ENCODE data around the gene SPATS2. TPM values are rescaled to one million over a fixed set of nuclear protein-coding genes. Genes with fewer than 3 reads are reported as not detected.
"Not testable (repeated sequence)": the region's sequence is repeated elsewhere in the genome, so short reads cannot be mapped to it uniquely, and the experiment has no call there.

The SPATS2 gene
- total RNA-seq, 1 donor from 2014 or later = 32.1 TPM

DNA sequence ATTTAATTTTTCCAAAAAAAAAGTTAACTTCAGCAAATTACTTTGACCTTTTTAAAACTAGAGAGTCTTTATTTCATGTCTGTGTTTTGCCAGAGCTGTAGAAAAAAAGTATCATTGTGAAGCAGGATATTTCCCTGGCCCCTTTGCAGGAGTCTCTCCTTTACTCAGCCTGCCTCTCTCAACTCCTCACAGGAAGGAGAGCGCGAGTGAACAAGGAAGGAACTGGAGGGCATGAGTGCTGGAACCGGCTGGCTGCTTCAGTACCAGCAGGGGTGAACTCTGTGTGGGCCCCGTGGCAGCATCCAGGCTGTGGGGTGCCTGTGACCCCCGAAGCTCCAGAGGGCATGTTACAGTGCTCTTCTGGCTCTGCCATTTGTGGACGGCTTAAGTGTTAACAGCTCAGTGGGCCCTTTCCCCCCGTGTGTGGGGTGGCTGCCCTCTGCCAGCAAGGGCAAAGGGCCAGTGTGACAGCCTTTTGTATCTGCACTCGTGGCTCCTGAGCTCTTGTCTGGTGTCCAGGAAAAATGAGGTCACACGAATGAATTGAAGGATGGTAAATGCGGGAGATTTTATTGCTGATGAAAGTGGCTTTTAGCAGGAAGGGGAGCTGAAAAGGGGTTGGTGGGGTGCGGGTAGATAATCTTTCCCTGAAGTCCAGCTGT lies 95.0 kb downstream of the SPATS2 start:
- DNase-seq (ENCODE audit: low spot score) = no peak

DNA sequence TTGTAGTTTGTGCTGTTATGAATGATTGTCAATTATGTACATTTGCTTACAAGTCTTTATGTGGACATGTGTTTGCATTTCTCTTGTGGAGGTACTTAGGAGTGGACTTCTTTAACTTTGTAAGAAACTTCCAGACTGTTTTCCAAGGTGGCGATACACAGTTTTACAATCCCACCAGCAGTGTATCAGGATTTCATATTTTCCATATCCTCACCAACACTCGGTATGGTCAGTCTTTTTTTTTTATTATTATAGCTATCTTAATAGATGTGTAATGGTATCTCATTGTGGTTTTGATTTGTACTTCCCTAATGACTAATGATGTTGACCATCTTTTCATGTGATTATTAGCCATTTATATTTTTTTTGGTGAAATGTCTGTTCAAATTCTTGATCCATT lies 97.9 kb downstream of the SPATS2 start:
- DNase-seq (ENCODE audit: low spot score) = no peak

DNA sequence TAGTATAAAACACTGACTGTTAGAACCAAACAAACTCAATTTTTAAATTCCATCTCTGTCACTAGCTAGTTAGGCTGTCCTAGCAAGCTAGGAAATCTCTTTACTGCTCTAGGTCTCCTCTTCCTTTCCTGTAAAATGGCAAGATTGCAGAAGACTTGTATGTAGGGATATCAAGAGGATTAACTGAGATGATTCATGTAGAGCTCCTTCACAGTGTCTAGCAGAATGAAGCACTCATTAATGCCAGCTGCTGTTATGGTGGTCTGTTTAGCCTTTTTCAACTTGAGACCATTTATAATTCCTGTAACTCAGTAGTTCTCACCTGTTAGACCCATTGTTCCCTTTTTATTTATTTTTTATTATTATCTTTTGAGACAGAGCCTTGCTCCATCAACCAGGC lies 103.7 kb downstream of the SPATS2 start:
- no peak for DNase-seq (ENCODE audit: low spot score)

DNA sequence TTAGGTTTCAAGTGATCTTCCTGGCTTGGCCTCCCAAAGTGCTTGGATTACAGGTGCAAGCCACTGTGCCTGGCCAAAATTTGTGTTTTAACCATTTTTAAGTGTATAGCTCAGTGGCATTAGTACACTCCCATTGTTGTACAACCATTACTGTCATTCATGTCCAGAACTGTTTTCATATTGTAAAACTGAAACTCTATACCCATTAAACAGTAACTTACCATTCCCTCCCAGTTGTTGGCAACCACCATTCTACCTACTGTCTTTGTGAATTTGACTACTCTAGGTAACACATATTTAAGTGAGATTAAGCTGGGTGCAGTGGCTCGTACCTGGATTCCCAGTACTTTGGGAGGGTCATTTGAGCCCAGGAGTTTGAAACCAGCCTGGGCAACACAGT lies 104.3 kb downstream of the SPATS2 start:
- DNase-seq (ENCODE audit: low spot score) = no peak

DNA sequence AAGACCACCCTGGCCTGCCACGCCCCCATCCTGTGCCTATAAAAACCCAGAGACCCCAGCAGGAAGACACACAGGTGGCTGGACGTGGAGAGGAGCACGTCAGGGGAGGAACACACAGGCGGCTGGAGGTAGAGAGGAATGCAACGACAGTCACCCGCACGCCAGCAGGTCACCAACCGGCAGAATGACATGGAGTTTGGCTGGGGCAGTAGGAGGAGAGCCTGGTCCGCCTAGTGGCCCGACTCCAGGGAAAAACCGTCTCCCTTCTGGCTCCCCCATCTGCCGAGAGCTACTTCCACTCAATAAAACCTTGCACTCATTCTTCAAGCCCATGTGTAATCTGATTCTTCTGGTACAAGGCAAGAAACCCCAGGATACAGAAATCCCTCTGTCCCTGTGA lies 108.8 kb downstream of the SPATS2 start:
- no peak for DNase-seq (ENCODE audit: low spot score)

DNA sequence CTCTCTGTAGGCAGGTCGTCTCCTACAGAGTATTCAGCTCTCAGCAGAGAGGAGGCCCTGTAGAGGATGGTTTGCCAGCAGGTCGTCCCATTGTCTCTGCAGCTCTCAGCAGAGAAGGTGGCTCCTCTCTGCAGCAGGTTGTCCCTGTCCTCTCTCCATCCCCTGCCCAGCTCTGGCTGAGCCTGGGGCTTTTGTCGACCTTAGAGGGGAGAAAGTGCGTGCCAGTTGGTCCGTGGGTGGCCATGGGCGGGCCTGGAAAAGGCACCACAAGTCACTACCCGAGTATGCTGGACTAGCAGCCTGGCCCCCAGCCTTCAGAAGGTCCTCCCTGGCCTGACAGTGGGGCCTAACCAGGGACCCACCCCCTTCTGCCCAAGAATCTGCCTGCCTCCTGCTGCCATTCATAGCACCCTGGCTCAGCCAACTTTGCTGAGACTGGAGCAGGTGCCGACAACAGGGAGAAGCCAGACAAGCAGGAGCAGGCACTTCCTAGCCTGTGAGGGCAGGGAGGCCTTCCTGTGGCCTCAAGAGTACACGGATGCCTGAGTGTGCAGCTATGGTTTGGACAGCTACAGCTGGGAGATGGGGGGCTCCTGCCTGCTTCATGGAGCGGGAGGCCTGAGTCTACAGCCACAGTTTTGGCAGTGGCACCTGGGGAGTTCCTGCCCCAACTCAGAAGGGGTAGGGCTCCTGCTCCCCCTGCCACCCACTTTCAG lies 111.8 kb downstream of the SPATS2 start:
- no peak for DNase-seq (ENCODE audit: low spot score)

DNA sequence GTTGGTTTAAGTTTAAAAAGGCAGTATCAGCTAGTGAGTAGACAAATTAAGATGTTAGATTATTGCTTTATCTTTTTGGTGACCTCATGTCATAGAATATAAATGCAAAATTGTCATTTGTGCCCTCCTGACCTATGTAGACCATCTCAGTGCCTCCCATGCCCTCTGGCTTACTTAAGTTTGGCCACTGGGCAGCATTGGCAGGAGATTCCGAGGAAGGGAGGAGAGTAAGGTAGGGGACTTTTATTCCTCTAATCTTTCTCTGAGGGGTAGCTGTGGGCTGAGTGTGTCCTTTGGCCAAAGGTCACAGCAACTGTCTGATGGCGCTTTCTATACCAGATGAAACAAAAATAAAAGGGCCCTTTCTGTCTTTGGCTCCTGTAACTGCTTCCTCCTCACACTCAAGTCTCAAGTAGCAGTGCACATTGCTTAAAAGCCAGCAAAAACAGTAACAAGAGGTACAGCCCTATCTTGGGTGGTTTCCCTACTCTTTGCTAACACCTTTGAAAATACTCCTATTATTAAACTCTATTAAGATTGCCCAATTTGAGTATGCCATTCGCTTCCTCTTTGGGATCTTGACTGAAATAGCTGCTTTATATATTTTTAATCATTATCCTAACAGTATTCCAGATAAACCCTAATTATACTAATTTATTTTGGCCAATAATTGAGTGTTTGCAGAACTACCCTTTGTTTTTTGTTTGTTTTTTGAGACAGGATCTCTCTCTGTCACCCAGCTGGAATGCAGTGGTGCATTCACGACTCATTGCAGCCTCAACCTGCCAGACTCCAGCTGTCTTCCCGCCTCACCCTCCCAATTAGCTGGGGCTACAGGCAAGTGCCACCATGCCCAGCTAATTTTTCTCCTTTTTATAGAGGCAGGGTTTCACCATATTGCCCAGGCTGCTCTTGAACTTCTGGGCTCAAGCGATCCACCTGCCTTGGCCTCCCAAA lies 115.1 kb downstream of the SPATS2 start:
- DNase-seq (ENCODE audit: low spot score) = no peak

DNA sequence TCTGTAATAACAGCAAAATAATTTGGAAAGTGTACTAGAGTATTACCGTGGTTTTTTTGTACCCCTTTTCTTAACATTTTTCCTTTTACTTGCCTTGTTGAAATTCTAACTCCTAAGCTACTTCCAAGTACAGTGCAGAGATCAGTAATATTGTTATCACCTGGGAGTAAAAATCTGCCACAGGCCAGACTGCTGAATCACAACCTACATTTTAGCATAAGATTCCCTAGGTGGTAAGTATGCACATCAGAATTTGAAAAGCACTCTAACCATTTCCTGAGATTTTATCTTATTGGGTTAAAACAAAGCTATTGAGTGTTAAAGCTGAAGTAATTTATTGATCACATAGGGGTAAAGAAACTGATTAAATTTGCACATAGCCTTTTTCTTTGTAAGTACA lies 116.4 kb downstream of the SPATS2 start:
- DNase-seq (ENCODE audit: low spot score) = no peak

DNA sequence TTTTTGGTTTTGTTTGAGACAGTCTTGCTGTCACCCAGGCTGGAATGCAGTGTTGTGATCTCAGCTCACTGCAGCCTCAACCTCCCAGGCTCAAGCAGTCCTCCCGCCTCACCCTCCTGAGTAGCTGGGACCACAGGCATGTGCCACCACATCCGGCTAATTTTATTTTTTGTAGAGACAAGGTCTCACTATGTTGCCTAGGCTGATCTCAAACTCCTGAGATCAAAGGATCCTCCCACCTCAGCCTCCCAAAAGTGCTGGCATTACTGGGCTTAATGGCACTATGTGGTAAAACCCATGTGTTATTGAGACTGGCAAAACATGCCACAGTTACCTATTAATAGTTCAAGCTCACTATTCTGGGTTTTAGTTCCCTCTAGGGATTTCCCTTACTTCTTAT lies 120.3 kb downstream of the SPATS2 start:
- DNase-seq (ENCODE audit: low spot score) = no peak

DNA sequence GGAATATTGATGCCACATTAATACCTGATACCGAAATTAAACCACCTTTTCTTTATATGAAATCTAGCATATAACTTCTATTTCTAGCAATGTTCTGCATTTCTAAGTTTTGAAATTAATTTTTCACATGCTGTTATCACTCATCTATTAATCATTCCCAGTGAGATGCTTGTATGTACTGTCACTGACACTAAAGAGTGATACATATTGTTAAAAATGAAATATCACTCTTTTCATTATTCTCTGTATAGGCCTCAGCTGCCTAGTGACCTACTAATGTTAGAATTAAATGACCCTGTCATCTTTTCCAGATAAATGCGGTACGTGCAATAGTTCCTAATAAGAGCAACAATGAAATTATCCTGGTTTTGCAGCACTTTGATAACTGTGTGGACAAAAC lies 121.9 kb downstream of the SPATS2 start:
- no peak for DNase-seq (ENCODE audit: low spot score)

DNA sequence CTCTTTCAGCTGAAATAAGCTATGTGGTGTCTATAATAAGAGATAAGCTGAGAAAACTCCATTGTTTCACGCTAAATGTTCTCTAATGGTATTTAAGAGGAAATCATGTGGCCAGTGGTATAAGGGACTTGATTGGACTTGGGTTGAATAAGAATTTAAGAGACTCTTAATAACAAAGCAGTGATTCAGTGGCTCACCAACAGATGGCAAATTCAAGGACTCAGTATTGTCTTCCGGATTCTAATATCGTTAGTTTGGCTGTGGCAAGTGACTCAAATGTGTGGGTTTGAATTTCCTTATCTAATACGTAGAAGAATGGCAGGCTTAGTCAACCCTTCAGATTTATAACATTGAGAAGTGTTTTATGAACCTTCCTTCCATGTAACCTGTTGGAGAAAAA lies 122.5 kb downstream of the SPATS2 start:
- no peak for DNase-seq (ENCODE audit: low spot score)

DNA sequence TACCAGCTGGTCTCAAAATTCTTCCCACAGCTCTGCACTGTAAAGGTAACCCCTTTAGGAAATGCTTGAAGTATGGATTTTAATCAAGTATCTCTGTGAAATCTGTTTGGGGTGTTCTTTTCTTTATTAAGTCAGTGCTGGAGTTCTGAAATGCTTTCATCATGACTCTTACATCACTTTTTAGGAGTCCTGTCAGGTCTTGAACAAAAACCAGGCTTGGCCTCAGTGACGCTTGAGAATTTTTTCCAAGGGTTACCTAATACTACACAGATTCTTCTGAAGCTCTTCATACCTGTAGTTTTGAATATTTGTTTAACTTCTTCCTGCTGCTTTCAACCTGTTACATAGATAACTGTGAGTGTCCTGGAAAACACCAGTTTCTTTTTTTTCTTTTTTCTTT lies 124.6 kb downstream of the SPATS2 start:
- no peak for DNase-seq (ENCODE audit: low spot score)

DNA sequence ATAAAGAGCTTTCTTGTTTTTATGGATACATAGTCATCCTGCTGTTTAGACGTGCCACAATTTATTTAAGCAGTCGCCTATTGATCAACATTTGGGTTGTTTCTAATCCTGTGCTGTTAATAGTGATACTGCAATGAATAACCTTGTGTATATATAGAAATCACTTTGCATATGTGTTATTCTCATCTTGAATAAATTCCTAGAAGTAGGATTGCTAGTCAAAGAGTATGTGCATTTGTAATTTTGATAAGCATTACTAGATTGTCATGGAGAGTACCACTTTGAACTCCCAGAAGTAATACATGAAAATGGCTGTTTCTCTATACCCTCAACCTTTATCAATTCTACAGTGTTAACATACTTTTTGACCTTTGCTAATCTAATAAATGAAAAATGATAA lies 126.6 kb downstream of the SPATS2 start:
- DNase-seq (ENCODE audit: low spot score) = no peak

DNA sequence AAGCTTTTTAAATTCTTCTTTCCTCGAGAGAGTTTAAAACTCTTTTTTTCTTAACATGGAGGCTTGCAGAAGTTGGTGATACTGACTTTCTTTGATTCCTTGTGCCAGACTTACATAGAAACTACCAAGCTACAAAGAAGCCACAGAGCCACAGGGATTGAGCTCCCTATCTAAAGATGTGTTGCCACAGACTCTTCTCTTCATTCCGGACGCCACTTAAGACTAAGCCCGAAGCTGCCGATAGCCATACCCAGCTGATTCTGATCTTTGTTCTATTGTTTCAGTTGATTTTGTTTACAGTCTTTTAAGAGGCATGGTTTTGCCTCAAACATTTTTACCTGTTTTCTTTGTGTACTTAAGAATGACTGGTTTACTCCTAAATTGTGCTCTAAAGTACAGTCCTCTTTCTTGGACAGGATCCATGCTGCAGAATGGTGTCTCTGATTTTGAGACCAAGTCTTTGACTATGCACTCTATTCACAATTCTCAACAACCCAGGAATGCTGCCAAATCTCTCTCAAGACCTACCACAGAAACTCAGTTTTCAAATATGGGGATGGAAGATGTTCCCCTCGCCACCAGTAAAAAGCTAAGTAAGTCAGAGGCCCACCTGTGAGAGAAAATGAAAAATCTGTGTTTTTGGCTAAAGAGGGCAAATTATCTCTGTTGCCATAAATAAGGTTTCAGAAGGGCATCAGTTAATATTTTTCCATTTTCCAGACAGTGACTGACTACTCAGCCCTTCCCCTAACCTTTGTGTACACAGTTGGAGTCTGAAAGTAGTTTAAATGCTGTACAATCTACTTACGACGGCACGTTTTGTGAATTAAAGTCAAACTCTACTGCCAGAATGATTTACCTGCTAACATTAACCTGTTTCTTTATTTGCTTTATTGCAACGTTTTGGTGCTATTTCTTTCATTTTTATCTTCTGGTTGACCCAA lies 129.4 kb downstream of the SPATS2 start:
- no peak for DNase-seq (ENCODE audit: low spot score)

DNA sequence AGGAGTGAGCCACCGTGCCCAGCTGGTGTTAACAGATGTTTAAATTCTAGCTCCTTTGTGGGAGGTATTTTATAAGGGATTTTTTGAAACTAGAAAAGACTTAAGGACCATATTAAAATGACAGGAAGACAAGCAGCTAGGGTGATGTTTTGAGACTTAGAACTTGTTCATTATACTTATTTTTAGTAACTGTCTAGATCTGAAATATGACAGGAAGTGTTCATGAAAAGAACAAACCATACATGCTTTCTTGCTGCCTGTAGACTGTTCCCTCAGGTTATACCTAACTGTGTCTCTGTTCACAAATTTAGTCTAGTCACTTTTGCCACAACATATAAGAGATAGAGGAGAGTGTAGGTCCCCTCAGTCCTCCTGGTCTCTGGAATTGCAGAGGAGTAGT lies 134.6 kb downstream of the SPATS2 start:
- DNase-seq (ENCODE audit: low spot score) = no peak

DNA sequence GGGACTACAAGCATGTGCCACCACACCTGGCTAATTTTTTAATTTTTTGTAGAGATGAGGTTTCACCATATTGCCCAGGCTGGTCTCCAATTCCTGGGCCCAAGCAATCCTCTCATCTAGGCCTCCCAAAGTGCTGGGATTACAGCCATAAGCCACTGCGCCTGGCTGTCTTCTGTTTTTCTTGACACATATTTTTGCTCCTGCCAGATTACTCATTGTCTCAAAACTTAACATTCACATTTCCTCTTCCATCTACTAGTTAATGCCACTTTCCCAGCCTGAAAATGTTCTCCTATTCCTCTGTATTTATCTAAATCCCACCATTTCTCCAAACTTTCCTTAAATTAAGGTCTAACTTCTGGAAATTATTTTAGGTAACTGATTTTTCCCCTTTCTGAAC lies 135.3 kb downstream of the SPATS2 start:
- DNase-seq (ENCODE audit: low spot score) = no peak

DNA sequence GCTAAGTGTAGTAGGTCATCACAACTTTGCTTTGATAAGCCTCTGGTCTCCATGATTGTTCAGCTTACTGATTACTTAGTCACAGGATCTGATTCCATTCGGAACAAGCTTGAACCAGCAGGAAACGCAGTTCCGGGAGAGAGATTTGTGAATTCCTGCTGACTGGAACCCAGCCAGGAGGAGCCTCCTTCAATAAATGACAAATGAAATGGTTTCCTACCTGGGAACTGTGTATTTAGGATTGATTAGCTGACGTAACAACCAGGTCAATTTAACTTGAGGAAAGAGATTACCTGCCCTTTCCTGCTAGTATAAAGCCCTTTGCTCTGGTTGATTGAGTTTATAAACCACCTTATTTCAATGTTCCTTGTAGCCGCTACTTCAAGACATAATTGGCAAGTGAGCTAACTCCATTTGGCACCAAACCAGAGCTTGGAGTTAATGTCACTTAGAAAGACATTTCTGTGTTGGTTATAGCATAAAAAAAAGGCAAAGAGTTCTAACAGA lies 136.5 kb downstream of the SPATS2 start:
- peak; percentile 85 for DNase-seq (ENCODE audit: low spot score)

DNA sequence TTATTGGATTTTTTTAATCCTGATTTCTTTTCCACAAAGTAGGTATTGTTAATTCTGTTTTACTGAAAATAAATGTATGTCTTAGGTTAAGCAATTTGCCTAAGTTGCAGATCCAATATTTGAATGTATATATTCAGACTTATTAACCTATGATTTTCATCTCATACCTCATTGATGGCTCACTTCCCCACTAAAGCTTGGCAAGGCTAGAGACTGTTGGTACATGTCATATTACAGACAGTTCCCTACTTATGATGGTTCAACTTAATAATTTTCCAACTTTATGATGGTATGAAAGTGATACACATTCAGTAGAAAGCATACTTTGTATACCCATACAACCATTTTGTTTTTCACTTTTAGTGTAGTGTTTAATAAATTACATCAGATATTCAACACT lies 138.4 kb downstream of the SPATS2 start:
- DNase-seq (ENCODE audit: low spot score) = no peak

DNA sequence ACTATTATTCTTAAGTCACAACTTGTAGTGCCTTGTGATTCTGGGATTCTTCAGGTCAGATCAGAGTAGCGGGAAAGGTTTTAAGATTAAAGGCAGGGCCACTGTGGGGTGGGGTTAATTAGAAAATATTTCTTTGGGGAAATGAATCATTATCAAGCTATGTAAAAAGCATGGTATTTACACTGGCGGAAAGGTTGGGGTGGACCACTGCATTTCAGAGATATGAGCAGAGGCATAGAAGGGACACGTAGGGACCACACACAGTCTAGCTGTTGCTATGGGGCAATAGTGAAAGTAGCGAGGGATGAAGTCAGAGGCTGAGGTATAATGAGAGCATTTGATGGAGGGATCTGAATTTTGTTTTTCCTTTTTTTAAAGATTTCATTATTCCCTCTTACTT lies 139.9 kb downstream of the SPATS2 start:
- DNase-seq (ENCODE audit: low spot score) = no peak

DNA sequence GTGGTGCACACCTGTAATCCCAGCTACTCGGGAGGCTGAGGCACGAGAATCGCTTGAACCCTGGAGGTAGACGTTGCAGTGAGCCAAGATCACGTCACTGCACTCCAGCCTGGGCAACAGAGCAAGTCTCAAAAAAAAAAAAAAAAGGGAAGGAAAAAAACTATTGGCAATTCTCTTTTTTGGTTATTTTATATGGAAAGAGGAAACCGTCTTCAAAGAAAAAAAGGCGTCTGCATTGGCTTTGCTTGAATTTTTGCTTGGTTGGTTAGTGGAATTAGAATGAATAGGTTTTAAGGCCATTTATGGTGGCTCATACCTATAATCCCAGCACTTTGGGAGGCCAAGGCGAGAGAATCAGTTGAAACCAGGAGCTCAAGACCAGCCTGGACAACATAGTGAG lies 142.4 kb downstream of the SPATS2 start:
- not testable (repeated sequence) for DNase-seq (ENCODE audit: low spot score)

DNA sequence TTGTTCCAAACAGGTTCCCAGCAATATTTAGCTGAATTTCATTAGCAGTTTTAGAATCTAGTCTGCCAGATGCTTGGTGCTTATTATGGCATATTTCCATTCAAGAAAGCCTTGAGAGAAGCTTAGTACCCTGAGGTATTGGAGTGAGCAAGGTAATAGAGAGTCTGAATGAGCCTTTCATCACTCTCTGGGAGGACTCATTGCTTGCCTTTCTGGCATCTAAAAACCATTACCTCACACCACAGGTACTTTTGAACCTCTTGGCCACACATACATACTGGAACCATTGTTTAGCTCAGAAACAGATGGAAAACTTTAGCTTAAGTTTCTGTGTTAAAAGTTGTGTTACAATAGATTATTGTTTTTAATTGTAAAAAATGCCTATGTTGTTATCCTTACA lies 144.1 kb downstream of the SPATS2 start:
- DNase-seq (ENCODE audit: low spot score) = no peak

Data from mucosa of gallbladder (tissue), 1 donor.